Esophagus muscularis mucosa (tissue), 4 donors: ENCODE measurements around the gene GALNT6. TPM values are rescaled to one million over a fixed set of nuclear protein-coding genes. Genes with fewer than 3 reads are reported as not detected.

ENCODE experiments used
- DNase-seq: peaks from one replicate; pipeline ENCODE4 v3.0.0-alpha.2; 2017; ENCODE audit errors: extremely low spot score
- H3K27ac ChIP-seq, 4 donors: fragments of 200-600 bp; sonication (generic); replicated peaks in 1 of 4; 1 replicate in 3 of 4; 2 replicates in 1 of 4; pipeline ENCODE4 v1.5.1; 2016 to 2019; ENCODE audit warnings: mild to moderate bottlenecking in 1 of 4
- H3K27me3 ChIP-seq, 4 donors: fragments of 200-600 bp; sonication (generic); one replicate each; pipeline versions ENCODE4 v1.5.1 to v1.6.0; 2016 to 2019
- H3K36me3 ChIP-seq, 4 donors: fragments of 200-600 bp; sonication (generic); one replicate each; pipeline ENCODE4 v1.5.1; 2016 to 2019
- H3K4me1 ChIP-seq, 4 donors: fragments of 200-600 bp; sonication (generic); one replicate each; pipeline ENCODE4 v1.5.1; 2016 to 2019
- H3K4me3 ChIP-seq, 4 donors: fragments of 200-600 bp; sonication (generic); 1 replicate in 2 of 4; 2 replicates in 2 of 4; pipeline ENCODE4 v1.5.1; 2016 to 2019; ENCODE audit warnings: mild to moderate bottlenecking in 4 of 4, moderate library complexity in 1 of 4
- H3K9me3 ChIP-seq, 4 donors: fragments of 200-600 bp; sonication (generic); 1 replicate in 3 of 4; 2 replicates in 1 of 4; pipeline ENCODE4 v1.5.1; 2016 to 2019
- CTCF ChIP-seq, 3 experiments: fragments of 200-600 bp in 2 of 3; fragments of 450-650 bp in 1 of 3; sonication (generic) in 2 of 3; IDR thresholded peaks; one replicate each; pipeline ENCODE4 v1.5.1; 2017 to 2019; ENCODE audit warnings: antibody characterized with exemption in 3 of 3, mild to moderate bottlenecking in 2 of 3, moderate library complexity in 1 of 3
- EP300 ChIP-seq: sonication (generic); formaldehyde crosslinking; IDR thresholded peaks from one replicate; pipeline ENCODE4 v1.6.1; 2017; ENCODE audit warnings: antibody characterized with exemption
- POLR2A ChIP-seq: fragments of 450-650 bp; IDR thresholded peaks from one replicate; pipeline ENCODE4 v1.6.1; 2017; ENCODE audit warnings: antibody characterized with exemption, moderate library complexity, mild to moderate bottlenecking, low read depth
- POLR2AphosphoS5 ChIP-seq, 2 donors: sonication (generic); formaldehyde crosslinking; IDR thresholded peaks; one replicate each; pipeline ENCODE4 v1.6.1; 2017; ENCODE audit warnings: antibody characterized with exemption in 2 of 2
- WGBS: methylation state at CpG from one replicate; pipeline ENCODE4 v1.1.5; 2018; 5-methylcytosine and 5-hydroxymethylcytosine counted together
- intact Hi-C: fragments of 100-400 bp; cut with DNase I; formaldehyde crosslinking; loops from one replicate; pipeline ENCODE4 v1.15.1; 2023
- total RNA-seq, 4 donors: library from RNA; depleted of rRNA; stranded (reverse); fragments of >200 nt; gene quantifications; one replicate each; pipeline versions ENCODE4 v1.1.0 to v1.2.1, GENCODE V29; 2016

The GALNT6 gene
- total RNA-seq, 4 donors from 2014 or later: 1.4 to 5.8 (median 3.1) TPM

GRCh38 chr12:51417826-51418225 lies 26.6 kb upstream of the GALNT6 start:
- 73% methylated on average over 4 of the region's 4 CpGs for WGBS
- Histone ChIP-seq H3K4me3 (no peak overlapping the region), H3K4me1 (no peaks in the 10 kb centered on the region), H3K9me3 (no peaks in the 10 kb centered on the region), H3K27me3 (peaks cover 0 to 17% (median 0%) of the 10 kb centered on the region in 4 donors), H3K36me3 (no peaks in the 10 kb centered on the region), H3K27ac (no peak overlapping the region)
- intact Hi-C loops: no loop called here
- peak; percentile 14 for DNase-seq
- TF ChIP-seq POLR2A (no peak), POLR2AphosphoS5 (IDR thresholded peaks at IDR 0.05) (no peak), EP300 (no peak), CTCF (IDR thresholded peaks at IDR 0.05) (no peak)

DNA sequence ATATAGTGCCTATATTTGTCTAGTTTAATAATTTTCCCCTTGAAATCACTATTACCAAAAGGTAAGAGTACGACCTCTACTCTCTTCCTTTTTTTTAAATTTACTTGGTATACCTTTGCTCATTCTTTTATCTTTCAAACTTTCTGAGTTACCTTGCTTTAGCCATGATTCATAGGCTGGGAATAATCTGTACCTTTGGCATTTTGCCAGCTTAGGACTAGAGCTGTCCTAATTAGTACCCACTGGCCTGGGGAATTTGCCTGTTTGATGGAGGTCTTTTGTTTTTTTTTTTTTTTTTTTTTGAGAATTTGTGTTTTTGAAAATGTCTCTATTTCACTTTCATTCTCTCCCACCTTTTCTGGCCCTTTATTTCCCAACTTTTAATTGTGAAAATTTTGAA lies 24.7 kb upstream of the GALNT6 start:
- Histone ChIP-seq H3K36me3 (no peaks in the 10 kb centered on the region), H3K27ac (no peak overlapping the region), H3K27me3 (peaks cover 0 to 15% (median 0%) of the 10 kb centered on the region in 4 donors), H3K9me3 (no peaks in the 10 kb centered on the region), H3K4me3 (no peak overlapping the region), H3K4me1 (no peaks in the 10 kb centered on the region)
- intact Hi-C loops: no loop called here
- no peak for DNase-seq
- 90% methylated on average over 1 of the region's 1 CpG for WGBS
- TF ChIP-seq EP300: no peak
- TF ChIP-seq POLR2AphosphoS5 (IDR thresholded peaks at IDR 0.05): no peak
- TF ChIP-seq CTCF (IDR thresholded peaks at IDR 0.05): no peak
- TF ChIP-seq POLR2A: no peak

DNA sequence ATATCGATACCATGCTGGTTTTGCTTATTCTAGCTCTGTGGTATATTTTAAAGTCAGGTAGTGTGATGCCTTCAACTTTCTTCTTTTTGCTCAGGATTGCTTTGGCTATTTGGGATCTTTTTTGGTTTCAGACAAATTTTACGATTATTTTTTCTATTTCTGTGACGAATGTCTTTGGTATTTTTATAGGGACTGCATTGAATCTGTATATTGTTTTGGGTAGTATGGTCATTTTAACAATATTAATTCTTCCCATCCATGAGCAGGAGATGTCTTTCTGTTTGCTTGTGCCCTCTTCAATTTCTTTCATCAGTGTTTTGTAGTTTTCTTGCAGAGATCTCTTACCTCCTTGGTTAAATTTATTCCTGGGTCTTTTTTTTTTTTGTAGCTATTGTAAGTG lies 22.6 kb upstream of the GALNT6 start:
- intact Hi-C loops: no loop called here
- no peak for DNase-seq
- H3K36me3 ChIP-seq: no peaks in the 10 kb centered on the region
- H3K4me1 ChIP-seq: no peaks in the 10 kb centered on the region
- peaks cover 0 to 3% (median 0%) of the 10 kb centered on the region in 4 donors for H3K27me3 ChIP-seq
- TF ChIP-seq CTCF (IDR thresholded peaks at IDR 0.05) (no peak), EP300 (no peak), POLR2AphosphoS5 (IDR thresholded peaks at IDR 0.05) (no peak), POLR2A (no peak)
- no peak overlapping the region for H3K4me3 ChIP-seq
- 92% methylated on average over 3 of the region's 3 CpGs for WGBS
- H3K27ac ChIP-seq: no peak overlapping the region
- no peaks in the 10 kb centered on the region for H3K9me3 ChIP-seq

- H3K27ac ChIP-seq: no peak overlapping the region
- DNase-seq: no peak
- TF ChIP-seq POLR2AphosphoS5 (IDR thresholded peaks at IDR 0.05): no peak
- TF ChIP-seq CTCF (IDR thresholded peaks at IDR 0.05): no peak
- no peak for TF ChIP-seq POLR2A
- no peak for TF ChIP-seq EP300
- intact Hi-C loops: no loop called here
- H3K4me3 ChIP-seq: no peak overlapping the region
- peaks cover 0 to 3% (median 0%) of the 10 kb centered on the region in 4 donors for H3K27me3 ChIP-seq
- H3K9me3 ChIP-seq: no peaks in the 10 kb centered on the region
- no peaks in the 10 kb centered on the region for H3K36me3 ChIP-seq
- H3K4me1 ChIP-seq: no peaks in the 10 kb centered on the region
These were observed 21.9 kb upstream of the GALNT6 start for GRCh38 chr12:51413149-51413548.

GRCh38 chr12:51409846-51410245 lies 18.6 kb upstream of the GALNT6 start:
- no peaks in the 10 kb centered on the region for H3K36me3 ChIP-seq
- no peak for DNase-seq
- no peaks in the 10 kb centered on the region for H3K9me3 ChIP-seq
- no peaks in the 10 kb centered on the region for H3K4me1 ChIP-seq
- no peaks in the 10 kb centered on the region for H3K27me3 ChIP-seq
- no peak overlapping the region for H3K4me3 ChIP-seq
- intact Hi-C loops: no loop called here
- no peak overlapping the region for H3K27ac ChIP-seq
- TF ChIP-seq EP300: no peak
- TF ChIP-seq CTCF (IDR thresholded peaks at IDR 0.05): no peak
- TF ChIP-seq POLR2AphosphoS5 (IDR thresholded peaks at IDR 0.05): no peak
- TF ChIP-seq POLR2A: no peak
- 86% methylated on average over 8 of the region's 8 CpGs for WGBS
